Activated CD4-positive, alpha-beta memory T cell treated with anti-CD3 and anti-CD28 coated beads, Interleukin-2, amount 10 ng/mL, durations not matched to agents 7 days and 5 days (primary cell): ENCODE measurements around the gene APOBEC3A. TPM values are rescaled to one million over a fixed set of nuclear protein-coding genes. Genes with fewer than 3 reads are reported as not detected.
"Not testable (repeated sequence)": the region's sequence is repeated elsewhere in the genome, so short reads cannot be mapped to it uniquely, and the experiment has no call there.

Experiments
- CTCF ChIA-PET: fragments of 350-600 bp; sonication (Branson Sonifier 250); formaldehyde crosslinking; loops from one replicate; lab custom pipeline; 2021; ENCODE audit warnings: antibody characterized with exemption, inconsistent platforms; lab: Charles Lee
- POLR2A ChIA-PET: fragments of 350-600 bp; sonication (Branson Sonifier 250); formaldehyde crosslinking; loops from one replicate; lab custom pipeline; 2021; ENCODE audit warnings: antibody characterized with exemption; lab: Charles Lee
- DNase-seq: peaks from one replicate; pipeline ENCODE4 v3.0.0-alpha.2; 2020
- H3K27ac Mint-ChIP-seq: one replicate; pipeline ENCODE4 v1.8.0; 2021; ENCODE audit warnings: mild to moderate bottlenecking, mixed read lengths
- H3K27me3 Mint-ChIP-seq: one replicate; pipeline ENCODE4 v1.8.0; 2021; ENCODE audit warnings: mixed read lengths
- H3K36me3 Mint-ChIP-seq: one replicate; pipeline ENCODE4 v1.8.0; 2021; ENCODE audit warnings: low read depth, mixed read lengths
- H3K4me1 Mint-ChIP-seq: one replicate; pipeline ENCODE4 v1.8.0; 2021; ENCODE audit warnings: mixed read lengths
- H3K4me3 Mint-ChIP-seq: one replicate; pipeline ENCODE4 v1.8.0; 2021; ENCODE audit warnings: mild to moderate bottlenecking, mixed read lengths
- H3K9me3 Mint-ChIP-seq: one replicate; pipeline ENCODE4 v1.8.0; 2021; ENCODE audit warnings: mixed read lengths
- total RNA-seq, 2 experiments: library from RNA; stranded (reverse); gene quantifications; one replicate each; pipeline ENCODE4 v1.2.3, GENCODE V29; 2021

The APOBEC3A gene
- total RNA-seq, 2 experiments from 2014 or later = not detected

- ChIA-PET POLR2A (no interaction called here), CTCF (no interaction called here)
- H3K36me3 Mint-ChIP-seq = no peaks in the 10 kb centered on the region
- H3K27ac Mint-ChIP-seq = no peak overlapping the region
- no peak for DNase-seq
- H3K9me3 Mint-ChIP-seq = no peaks in the 10 kb centered on the region
- peaks cover 33% of the 10 kb centered on the region for H3K27me3 Mint-ChIP-seq
- H3K4me1 Mint-ChIP-seq = peaks cover 2% of the 10 kb centered on the region
- no peak overlapping the region for H3K4me3 Mint-ChIP-seq
Measured at GRCh38 chr22:38935616-38936015, 21.8 kb upstream of the APOBEC3A start.

- no peaks in the 10 kb centered on the region for H3K36me3 Mint-ChIP-seq
Measured at GRCh38 chr22:38936562-38936961, 20.8 kb upstream of the APOBEC3A start.

GRCh38 chr22:38937036-38937435, 20.4 kb upstream of the APOBEC3A start:
- Mint-ChIP-seq H3K4me3 (no peak overlapping the region), H3K36me3 (no peaks in the 10 kb centered on the region), H3K27ac (no peak overlapping the region), H3K27me3 (peaks cover 31% of the 10 kb centered on the region), H3K4me1 (peaks cover 16% of the 10 kb centered on the region), H3K9me3 (no peaks in the 10 kb centered on the region)
- CTCF ChIA-PET = no interaction called here
- POLR2A ChIA-PET = no interaction called here
- DNase-seq = no peak

More at GRCh38 chr22:38936562-38936961, 20.8 kb upstream of the APOBEC3A start:
- no peak for DNase-seq
- Mint-ChIP-seq H3K9me3 (no peaks in the 10 kb centered on the region), H3K27me3 (peaks cover 31% of the 10 kb centered on the region), H3K4me3 (no peak overlapping the region), H3K4me1 (peaks cover 11% of the 10 kb centered on the region), H3K27ac (no peak overlapping the region)
- ChIA-PET POLR2A (no interaction called here), CTCF (no interaction called here)

GRCh38 chr22:38937541-38937940, 19.9 kb upstream of the APOBEC3A start:
- no peak for DNase-seq
- CTCF ChIA-PET = no interaction called here
- H3K27ac Mint-ChIP-seq = no peak overlapping the region
- no peaks in the 10 kb centered on the region for H3K36me3 Mint-ChIP-seq
- POLR2A ChIA-PET = no interaction called here
- peaks cover 18% of the 10 kb centered on the region for H3K4me1 Mint-ChIP-seq
- no peaks in the 10 kb centered on the region for H3K9me3 Mint-ChIP-seq
- peaks cover 31% of the 10 kb centered on the region for H3K27me3 Mint-ChIP-seq
- H3K4me3 Mint-ChIP-seq = no peak overlapping the region

- no peak overlapping the region for H3K27ac Mint-ChIP-seq
Measured at GRCh38 chr22:38938221-38938620, 19.2 kb upstream of the APOBEC3A start.

GRCh38 chr22:38938925-38939324, 18.5 kb upstream of the APOBEC3A start:
- no peak for DNase-seq
- Mint-ChIP-seq H3K4me1 (peaks cover 27% of the 10 kb centered on the region), H3K27me3 (peaks cover 32% of the 10 kb centered on the region), H3K9me3 (no peaks in the 10 kb centered on the region), H3K36me3 (no peaks in the 10 kb centered on the region), H3K4me3 (no peak overlapping the region), H3K27ac (no peak overlapping the region)
- POLR2A ChIA-PET = no interaction called here
- CTCF ChIA-PET = interaction anchor here (0.7 to 1.3 kb wide), 2 partner anchors 69 to 231 kb away, joined by 3 to 4 read pairs; no protein-coding TSS in a partner anchor

More at GRCh38 chr22:38938221-38938620, 19.2 kb upstream of the APOBEC3A start:
- Mint-ChIP-seq H3K27me3 (peaks cover 34% of the 10 kb centered on the region), H3K4me1 (peaks cover 22% of the 10 kb centered on the region), H3K4me3 (no peak overlapping the region), H3K36me3 (no peaks in the 10 kb centered on the region), H3K9me3 (no peaks in the 10 kb centered on the region)
- DNase-seq = no peak
- ChIA-PET CTCF (no interaction called here), POLR2A (no interaction called here)

- H3K9me3 Mint-ChIP-seq = no peaks in the 10 kb centered on the region
- no peaks in the 10 kb centered on the region for H3K36me3 Mint-ChIP-seq
- ChIA-PET POLR2A (interaction anchor here (1.1 to 1.5 kb wide), 3 partner anchors 10 to 44 kb away, joined by 3 to 5 read pairs (median 5); no protein-coding TSS in a partner anchor), CTCF (interaction anchor here (0.6 to 1.9 kb wide), 4 partner anchors 13 to 117 kb away, joined by 3 to 6 read pairs (median 5); no protein-coding TSS in a partner anchor)
- peak overlapping the region; percentile 71 for H3K27ac Mint-ChIP-seq
- peaks cover 38% of the 10 kb centered on the region for H3K27me3 Mint-ChIP-seq
- H3K4me3 Mint-ChIP-seq = peak overlapping the region; percentile 72
- no peak for DNase-seq
- H3K4me1 Mint-ChIP-seq = peaks cover 27% of the 10 kb centered on the region
Measured at GRCh38 chr22:38940811-38941384, 16.5 kb upstream of the APOBEC3A start.

GRCh38 chr22:38941488-38941987, 15.9 kb upstream of the APOBEC3A start:
- peak; percentile 49 for DNase-seq
- ChIA-PET CTCF (interaction anchor here (1.0 to 1.9 kb wide), 3 partner anchors 14 to 72 kb away, joined by 4 to 6 read pairs (median 6); no protein-coding TSS in a partner anchor), POLR2A (interaction anchor here (0.9 to 1.5 kb wide), 4 partner anchors 10 to 61 kb away, joined by 3 to 5 read pairs (median 4); no protein-coding TSS in a partner anchor)
- no peaks in the 10 kb centered on the region for H3K36me3 Mint-ChIP-seq
- no peaks in the 10 kb centered on the region for H3K9me3 Mint-ChIP-seq
- H3K4me1 Mint-ChIP-seq = peaks cover 27% of the 10 kb centered on the region
- H3K4me3 Mint-ChIP-seq = peak overlapping the region; percentile 72
- H3K27me3 Mint-ChIP-seq = peaks cover 43% of the 10 kb centered on the region
- H3K27ac Mint-ChIP-seq = peak overlapping the region; percentile 71

GRCh38 chr22:38942702-38943101, 14.7 kb upstream of the APOBEC3A start:
- Mint-ChIP-seq H3K27ac (no peak overlapping the region), H3K27me3 (peaks cover 47% of the 10 kb centered on the region), H3K4me3 (no peak overlapping the region), H3K4me1 (peaks cover 27% of the 10 kb centered on the region), H3K36me3 (no peaks in the 10 kb centered on the region), H3K9me3 (no peaks in the 10 kb centered on the region)
- ChIA-PET CTCF (no interaction called here), POLR2A (interaction anchor here (0.8 to 1.5 kb wide), 2 partner anchors 8 to 12 kb away, joined by 3 read pairs; no protein-coding TSS in a partner anchor)
- DNase-seq = no peak

GRCh38 chr22:38943201-38943600, 14.2 kb upstream of the APOBEC3A start:
- Mint-ChIP-seq H3K36me3 (no peaks in the 10 kb centered on the region), H3K27ac (no peak overlapping the region), H3K27me3 (peaks cover 47% of the 10 kb centered on the region), H3K9me3 (no peaks in the 10 kb centered on the region), H3K4me3 (no peak overlapping the region), H3K4me1 (peaks cover 27% of the 10 kb centered on the region)
- POLR2A ChIA-PET = interaction anchor here (1.5 kb wide), 1 partner anchor 8 kb away, joined by 3 read pairs; no protein-coding TSS in a partner anchor
- CTCF ChIA-PET = no interaction called here
- DNase-seq = no peak

GRCh38 chr22:38943882-38944281, 13.5 kb upstream of the APOBEC3A start:
- Mint-ChIP-seq H3K27ac (no peak overlapping the region), H3K9me3 (no peaks in the 10 kb centered on the region), H3K4me3 (no peak overlapping the region), H3K36me3 (no peaks in the 10 kb centered on the region), H3K4me1 (peaks cover 27% of the 10 kb centered on the region), H3K27me3 (peaks cover 44% of the 10 kb centered on the region)
- DNase-seq = no peak
- ChIA-PET POLR2A (no interaction called here), CTCF (no interaction called here)

GRCh38 chr22:38944653-38945052, 12.8 kb upstream of the APOBEC3A start:
- POLR2A ChIA-PET = no interaction called here
- CTCF ChIA-PET = no interaction called here
- Mint-ChIP-seq H3K36me3 (no peaks in the 10 kb centered on the region), H3K27ac (no peak overlapping the region), H3K4me3 (no peak overlapping the region), H3K27me3 (peaks cover 42% of the 10 kb centered on the region), H3K4me1 (peaks cover 27% of the 10 kb centered on the region), H3K9me3 (no peaks in the 10 kb centered on the region)
- no peak for DNase-seq

- peaks cover 36% of the 10 kb centered on the region for H3K27me3 Mint-ChIP-seq
- POLR2A ChIA-PET, H3K4me3 Mint-ChIP-seq, H3K36me3 Mint-ChIP-seq, DNase-seq, H3K9me3 Mint-ChIP-seq, H3K27ac Mint-ChIP-seq, CTCF ChIA-PET: not testable (repeated sequence)
- peaks cover 23% of the 10 kb centered on the region for H3K4me1 Mint-ChIP-seq
Measured at GRCh38 chr22:38945706-38946338, 11.6 kb upstream of the APOBEC3A start.
